ENCODE results near the gene RBM20. TPM values are rescaled to one million over a fixed set of nuclear protein-coding genes. Genes with fewer than 3 reads are reported as not detected.

The RBM20 gene
- total RNA-seq, 1 donor from 2014 or later = 0.58 TPM

DNA sequence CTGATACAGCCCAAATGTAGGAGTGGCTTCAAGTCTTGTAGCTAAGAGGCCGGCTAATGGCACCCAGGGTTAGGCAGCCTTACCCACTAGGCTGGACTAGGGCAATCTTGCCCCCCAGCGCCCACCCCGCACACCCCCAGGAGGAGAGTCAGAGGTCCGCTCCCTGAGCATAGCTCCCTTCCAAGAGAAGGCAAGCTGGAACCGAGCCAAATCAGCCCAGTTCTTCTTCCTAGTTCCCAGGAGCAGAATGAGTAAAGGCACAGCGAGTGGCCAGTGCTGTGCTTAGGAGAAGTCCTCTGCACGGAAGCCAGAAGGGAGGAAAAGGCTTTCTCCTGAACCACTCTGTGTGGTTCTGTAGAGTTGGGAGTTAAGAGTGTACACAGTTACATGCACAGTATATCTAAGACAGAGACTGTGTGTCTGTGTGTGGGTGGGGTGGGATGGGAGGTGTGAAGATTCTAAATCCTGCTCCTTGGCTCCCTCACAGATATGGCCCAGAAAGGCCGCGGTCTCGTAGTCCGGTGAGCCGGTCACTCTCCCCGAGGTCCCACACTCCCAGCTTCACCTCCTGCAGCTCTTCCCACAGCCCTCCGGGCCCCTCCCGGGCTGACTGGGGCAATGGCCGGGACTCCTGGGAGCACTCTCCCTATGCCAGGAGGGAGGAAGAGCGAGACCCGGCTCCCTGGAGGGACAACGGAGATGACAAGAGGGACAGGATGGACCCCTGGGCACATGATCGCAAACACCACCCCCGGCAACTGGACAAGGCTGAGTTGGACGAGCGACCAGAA is 167.8 kb downstream of the RBM20 start:
- Mint-ChIP-seq H3K4me1 (peaks cover 9% of the 10 kb centered on the region), H3K27ac (ENCODE audit: unreplicated experiment) (peak overlapping the region; percentile 81), H3K36me3 (ENCODE audit: low read depth) (no peaks in the 10 kb centered on the region), H3K9me3 (no peaks in the 10 kb centered on the region), H3K27me3 (ENCODE audit: low read depth) (no peaks in the 10 kb centered on the region), H3K4me3 (no peak overlapping the region)
- no peak for TF ChIP-seq CTCF (conservative IDR thresholded peaks at IDR 0.05)
- DNase-seq (ENCODE audit: low read depth, low spot score) = no peak

DNA sequence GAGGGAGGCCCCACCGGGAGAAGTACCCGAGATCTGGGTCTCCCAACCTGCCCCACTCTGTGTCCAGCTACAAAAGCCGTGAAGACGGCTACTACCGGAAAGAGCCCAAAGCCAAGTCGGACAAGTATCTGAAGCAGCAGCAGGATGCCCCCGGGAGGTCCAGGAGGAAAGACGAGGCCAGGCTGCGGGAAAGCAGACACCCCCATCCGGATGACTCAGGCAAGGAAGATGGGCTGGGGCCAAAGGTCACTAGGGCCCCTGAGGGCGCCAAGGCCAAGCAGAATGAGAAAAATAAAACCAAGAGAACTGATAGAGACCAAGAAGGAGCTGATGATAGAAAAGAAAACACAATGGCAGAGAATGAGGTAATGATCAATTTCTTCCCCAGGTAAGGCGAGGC is 168.4 kb downstream of the RBM20 start:
- no peak for TF ChIP-seq CTCF (conservative IDR thresholded peaks at IDR 0.05)
- Mint-ChIP-seq H3K9me3 (no peaks in the 10 kb centered on the region), H3K4me3 (no peak overlapping the region), H3K27me3 (ENCODE audit: low read depth) (no peaks in the 10 kb centered on the region), H3K36me3 (ENCODE audit: low read depth) (no peaks in the 10 kb centered on the region), H3K4me1 (peaks cover 9% of the 10 kb centered on the region), H3K27ac (ENCODE audit: unreplicated experiment) (peak overlapping the region; percentile 81)
- no peak for DNase-seq (ENCODE audit: low read depth, low spot score)

DNA sequence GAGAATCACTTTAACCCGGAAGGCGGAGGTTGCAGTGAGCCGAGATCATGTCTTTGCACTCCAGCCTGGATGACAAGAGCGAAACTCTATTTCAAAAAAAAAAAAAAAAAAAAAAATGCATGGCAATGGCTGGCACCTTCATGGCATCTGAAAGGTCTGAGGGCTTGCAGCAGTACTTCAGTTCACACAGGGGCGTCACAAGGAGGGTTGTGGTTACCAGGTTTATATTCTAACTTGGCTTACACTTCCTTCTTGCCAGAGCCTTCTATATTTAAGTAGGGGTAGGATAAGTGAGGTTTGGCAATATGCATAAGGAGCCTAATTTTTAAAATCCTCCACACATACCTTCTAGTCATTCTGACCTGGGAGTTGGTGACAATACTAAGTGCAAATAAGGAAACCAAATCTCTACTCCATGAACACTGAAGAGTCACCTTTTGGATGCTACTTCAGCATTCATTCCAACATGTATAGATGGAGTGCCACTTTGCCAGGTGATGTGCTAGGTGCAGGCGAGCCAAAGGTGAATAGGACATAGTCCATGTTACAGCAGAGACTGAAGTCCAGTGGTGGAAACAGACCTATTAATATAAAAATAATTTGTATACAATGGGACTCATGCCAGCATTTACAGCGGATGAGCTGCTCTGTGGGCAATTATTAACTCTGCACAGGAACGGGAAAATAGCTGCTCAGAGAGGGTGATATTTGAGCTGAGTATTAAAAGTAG is 169.8 kb downstream of the RBM20 start:
- Mint-ChIP-seq H3K4me3 (no peak overlapping the region), H3K27ac (ENCODE audit: unreplicated experiment) (no peak overlapping the region), H3K27me3 (ENCODE audit: low read depth) (no peaks in the 10 kb centered on the region), H3K4me1 (peaks cover 9% of the 10 kb centered on the region), H3K9me3 (no peaks in the 10 kb centered on the region), H3K36me3 (ENCODE audit: low read depth) (no peaks in the 10 kb centered on the region)
- no peak for DNase-seq (ENCODE audit: low read depth, low spot score)
- TF ChIP-seq CTCF (conservative IDR thresholded peaks at IDR 0.05) = no peak

GRCh38 chr10:110815354-110816004 is 171.3 kb downstream of the RBM20 start:
- Mint-ChIP-seq H3K36me3 (ENCODE audit: low read depth) (no peaks in the 10 kb centered on the region), H3K27me3 (ENCODE audit: low read depth) (no peaks in the 10 kb centered on the region), H3K4me1 (peaks cover 9% of the 10 kb centered on the region), H3K27ac (ENCODE audit: unreplicated experiment) (no peak overlapping the region), H3K4me3 (no peak overlapping the region), H3K9me3 (no peaks in the 10 kb centered on the region)
- DNase-seq (ENCODE audit: low read depth, low spot score) = no peak
- TF ChIP-seq CTCF (conservative IDR thresholded peaks at IDR 0.05) = no peak

DNA sequence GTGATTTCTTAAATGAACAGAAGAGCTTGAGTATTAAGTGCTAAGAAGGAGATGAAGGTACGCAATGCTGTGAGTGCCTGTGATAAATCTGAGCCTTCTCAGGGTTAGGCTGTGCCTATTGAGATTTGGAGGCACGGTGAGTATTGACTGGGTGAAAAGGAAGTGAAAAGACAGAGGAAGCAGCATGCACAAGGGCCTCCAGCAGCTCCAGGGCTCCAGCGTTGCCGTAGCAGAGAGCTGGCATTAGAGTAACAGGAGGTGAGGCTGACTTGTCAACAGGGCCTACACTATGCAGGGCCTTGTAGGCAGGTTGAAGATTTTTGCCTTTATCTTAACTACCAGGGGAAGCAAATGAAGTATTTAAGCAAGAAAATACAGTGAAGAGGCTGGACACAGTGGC is 173.5 kb downstream of the RBM20 start:
- Mint-ChIP-seq H3K4me3 (no peak overlapping the region), H3K9me3 (no peaks in the 10 kb centered on the region), H3K27ac (ENCODE audit: unreplicated experiment) (peak overlapping the region; percentile 76), H3K27me3 (ENCODE audit: low read depth) (no peaks in the 10 kb centered on the region), H3K4me1 (peaks cover 18% of the 10 kb centered on the region), H3K36me3 (ENCODE audit: low read depth) (no peaks in the 10 kb centered on the region)
- TF ChIP-seq CTCF (conservative IDR thresholded peaks at IDR 0.05) = no peak
- DNase-seq (ENCODE audit: low read depth, low spot score) = no peak
